Choroid plexus epithelial cell (primary cell): ENCODE results near the gene IDH3B.

Experiments
- DNase-seq: peaks from one replicate; pipeline ENCODE4 v3.0.0-alpha.2; 2010; ENCODE audit warnings: low read depth
- H3K4me3 ChIP-seq: 2 replicates; pipeline ENCODE4 v1.5.1; 2011; ENCODE audit warnings: low read depth, mild to moderate bottlenecking, control low read depth, low read length, moderate library complexity
- TF ChIP-seq, protein P1 (sequence below): conservative IDR thresholded peaks from 2 replicates; pipeline ENCODE4 v1.5.1; 2011; ENCODE audit warnings: low read depth, mild to moderate bottlenecking, control low read depth, inconsistent platforms, low read length, moderate library complexity

IDH3B gene

DNA sequence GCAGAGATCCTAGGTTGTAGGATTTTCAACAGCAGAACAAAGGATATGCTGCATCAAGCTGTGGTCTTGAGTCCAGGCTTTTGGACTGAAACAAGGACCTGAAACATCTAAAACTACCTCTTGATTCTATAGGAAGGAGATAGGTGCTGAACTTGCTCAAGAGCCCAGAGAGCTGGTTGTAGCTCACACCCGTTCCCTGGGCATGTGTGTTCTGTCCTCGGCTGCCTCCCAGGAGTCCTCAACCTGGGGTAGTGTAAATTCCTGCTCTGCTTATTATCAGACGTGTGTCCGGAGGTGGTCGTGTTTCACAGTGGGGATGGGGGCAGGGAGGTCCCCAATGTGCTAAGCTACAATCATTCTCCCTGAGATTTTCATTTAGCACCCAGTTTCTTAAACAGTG is 6.8 kb downstream of the IDH3B start:
- H3K4me3 ChIP-seq = no peak overlapping the region
- TF ChIP-seq, protein P1, sequence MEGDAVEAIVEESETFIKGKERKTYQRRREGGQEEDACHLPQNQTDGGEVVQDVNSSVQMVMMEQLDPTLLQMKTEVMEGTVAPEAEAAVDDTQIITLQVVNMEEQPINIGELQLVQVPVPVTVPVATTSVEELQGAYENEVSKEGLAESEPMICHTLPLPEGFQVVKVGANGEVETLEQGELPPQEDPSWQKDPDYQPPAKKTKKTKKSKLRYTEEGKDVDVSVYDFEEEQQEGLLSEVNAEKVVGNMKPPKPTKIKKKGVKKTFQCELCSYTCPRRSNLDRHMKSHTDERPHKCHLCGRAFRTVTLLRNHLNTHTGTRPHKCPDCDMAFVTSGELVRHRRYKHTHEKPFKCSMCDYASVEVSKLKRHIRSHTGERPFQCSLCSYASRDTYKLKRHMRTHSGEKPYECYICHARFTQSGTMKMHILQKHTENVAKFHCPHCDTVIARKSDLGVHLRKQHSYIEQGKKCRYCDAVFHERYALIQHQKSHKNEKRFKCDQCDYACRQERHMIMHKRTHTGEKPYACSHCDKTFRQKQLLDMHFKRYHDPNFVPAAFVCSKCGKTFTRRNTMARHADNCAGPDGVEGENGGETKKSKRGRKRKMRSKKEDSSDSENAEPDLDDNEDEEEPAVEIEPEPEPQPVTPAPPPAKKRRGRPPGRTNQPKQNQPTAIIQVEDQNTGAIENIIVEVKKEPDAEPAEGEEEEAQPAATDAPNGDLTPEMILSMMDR = no peak
- no peak for DNase-seq

DNA sequence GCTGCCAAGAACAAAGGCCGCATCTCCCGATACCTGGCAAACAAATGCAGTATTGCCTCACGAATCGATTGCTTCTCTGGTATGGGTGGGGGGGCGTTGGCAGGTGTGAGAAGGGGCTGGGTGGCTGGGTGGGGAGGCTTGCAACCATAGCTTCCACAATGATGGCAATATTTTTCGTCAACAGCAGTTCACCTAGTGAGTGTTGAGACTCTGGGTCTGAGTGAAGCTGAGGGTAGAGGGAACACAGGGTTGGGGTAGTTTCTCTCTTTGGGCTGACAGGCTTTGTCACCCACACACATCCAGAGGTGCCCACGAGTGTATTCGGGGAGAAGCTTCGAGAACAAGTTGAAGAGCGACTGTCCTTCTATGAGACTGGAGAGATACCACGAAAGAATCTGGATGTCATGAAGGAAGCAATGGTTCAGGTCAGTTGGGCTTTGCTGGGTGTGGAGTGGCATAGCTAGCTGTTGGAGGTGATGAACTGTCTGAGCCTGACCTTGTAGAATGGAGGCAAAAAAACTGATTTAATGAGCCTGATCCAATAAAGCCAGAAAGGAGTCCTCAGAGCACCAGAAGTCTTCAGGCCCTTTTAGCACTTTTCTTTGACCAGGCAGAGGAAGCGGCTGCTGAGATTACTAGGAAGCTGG is 7.4 kb downstream of the IDH3B start:
- TF ChIP-seq, protein P1 = no peak
- no peak overlapping the region for H3K4me3 ChIP-seq

DNA sequence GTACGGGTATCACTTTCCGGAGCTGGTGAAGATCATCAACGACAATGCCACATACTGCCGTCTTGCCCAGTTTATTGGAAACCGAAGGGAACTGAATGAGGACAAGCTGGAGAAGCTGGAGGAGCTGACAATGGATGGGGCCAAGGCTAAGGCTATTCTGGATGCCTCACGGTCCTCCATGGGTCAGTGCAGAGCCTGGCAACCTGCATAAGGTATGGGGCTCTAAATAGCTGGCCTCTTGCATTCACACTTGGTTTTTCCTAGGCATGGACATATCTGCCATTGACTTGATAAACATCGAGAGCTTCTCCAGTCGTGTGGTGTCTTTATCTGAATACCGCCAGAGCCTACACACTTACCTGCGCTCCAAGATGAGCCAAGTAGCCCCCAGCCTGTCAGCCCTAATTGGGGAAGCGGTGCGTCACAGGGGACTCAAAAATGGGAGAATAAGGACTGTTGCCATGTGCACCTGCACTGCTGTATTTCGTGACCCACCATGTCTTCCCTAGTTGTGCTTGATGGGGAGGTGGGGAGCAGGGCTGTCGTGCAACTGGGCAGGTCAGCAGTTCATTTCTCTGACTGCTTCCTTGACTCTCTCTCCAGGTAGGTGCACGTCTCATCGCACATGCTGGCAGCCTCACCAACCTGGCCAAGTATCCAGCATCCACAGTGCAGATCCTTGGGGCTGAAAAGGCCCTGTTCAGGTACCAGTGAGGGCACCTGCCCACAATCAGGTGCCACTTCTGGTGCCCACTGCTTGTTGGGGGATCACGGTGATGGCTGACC is 8.5 kb downstream of the IDH3B start:
- H3K4me3 ChIP-seq = no peak overlapping the region
- no peak for DNase-seq
- TF ChIP-seq, protein P1 = no peak

More for the DNA sequence above, 7.4 kb downstream of the IDH3B start:
- no peak for DNase-seq

DNA sequence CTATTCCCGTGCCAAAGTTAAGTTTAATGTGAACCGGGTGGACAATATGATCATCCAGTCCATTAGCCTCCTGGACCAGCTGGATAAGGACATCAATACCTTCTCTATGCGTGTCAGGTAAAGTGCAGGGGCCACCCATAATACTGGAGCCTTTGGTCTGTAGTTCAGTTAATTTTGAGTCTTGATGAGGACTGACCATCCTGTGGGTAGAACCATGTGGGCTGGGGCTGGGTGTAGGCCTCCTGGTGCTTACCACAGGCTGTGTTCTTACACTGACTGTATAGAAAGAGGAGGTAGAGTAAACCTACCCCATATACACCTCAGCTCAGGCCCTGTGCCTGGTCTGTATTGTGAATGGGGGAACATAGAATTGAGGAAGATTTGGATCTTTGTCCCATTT is 9.2 kb downstream of the IDH3B start:
- no peak for DNase-seq
- H3K4me3 ChIP-seq = no peak overlapping the region
- TF ChIP-seq, protein P1 = no peak

DNA sequence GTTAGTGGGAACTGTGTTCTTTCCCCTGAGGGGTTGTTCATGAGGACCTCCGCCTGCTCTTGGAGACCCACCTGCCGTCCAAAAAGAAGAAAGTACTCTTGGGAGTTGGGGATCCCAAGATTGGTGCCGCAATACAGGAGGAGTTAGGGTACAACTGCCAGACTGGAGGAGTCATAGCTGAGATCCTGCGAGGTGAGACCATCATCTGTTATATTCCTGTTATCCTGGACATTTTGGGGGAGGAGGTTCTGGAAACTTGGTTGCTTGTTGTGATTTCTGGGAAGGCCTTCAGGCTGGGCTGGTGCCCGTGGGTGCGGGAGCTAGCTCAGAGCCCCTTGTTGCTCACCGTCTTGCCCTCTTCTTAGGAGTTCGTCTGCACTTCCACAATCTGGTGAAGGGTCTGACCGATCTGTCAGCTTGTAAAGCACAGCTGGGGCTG is 9.6 kb downstream of the IDH3B start:
- peak overlapping the region; percentile 98 for H3K4me3 ChIP-seq
- no peak for DNase-seq
- TF ChIP-seq, protein P1 = no peak

DNA sequence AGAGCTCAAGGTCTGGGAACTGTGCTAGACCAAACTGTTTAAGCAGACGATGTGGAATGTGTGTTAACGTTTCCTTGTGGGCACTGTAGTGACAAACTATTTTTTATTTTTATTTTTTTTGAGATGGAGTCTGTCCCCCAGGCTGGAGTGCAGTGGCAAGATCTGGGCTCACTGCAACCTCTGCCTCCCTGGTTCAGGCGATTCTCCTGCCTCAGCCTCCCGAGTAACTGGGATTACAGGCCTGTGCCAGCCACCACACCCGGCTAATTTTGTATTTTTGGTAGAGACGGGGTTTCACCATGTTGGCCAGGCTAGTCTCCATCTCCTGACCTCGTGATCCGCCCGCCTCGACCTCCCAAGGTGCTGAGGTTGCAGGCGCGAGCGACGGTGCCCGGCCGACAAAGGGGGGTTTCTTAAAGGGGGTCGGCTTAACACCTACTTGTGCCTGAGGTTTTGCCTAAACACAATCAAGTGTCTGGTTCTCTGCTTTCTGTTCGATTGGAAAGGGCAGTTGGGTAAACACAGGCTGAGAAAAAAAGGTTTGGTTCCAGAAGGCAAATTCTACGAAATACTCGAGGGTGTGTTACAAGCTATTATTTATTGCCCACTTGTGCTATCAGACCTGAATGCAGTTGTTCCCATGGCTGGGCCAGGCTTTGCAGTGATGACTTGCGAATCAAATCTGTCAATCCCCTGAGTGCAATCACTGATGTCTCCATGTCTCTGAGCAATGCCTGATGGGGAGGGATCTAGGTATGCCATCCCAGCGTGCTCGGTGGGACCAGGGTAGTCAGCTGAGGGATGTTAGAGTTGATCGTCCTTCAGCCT is 10.2 kb downstream of the IDH3B start:
- TF ChIP-seq, protein P1 = no peak
- DNase-seq = no peak
- peak overlapping the region; percentile 98 for H3K4me3 ChIP-seq
